GM18502 (cell line): ENCODE results near the gene HEATR3.

ENCODE experiments used
- ATAC-seq: cut with Tn5 transposase; IDR thresholded peaks from one replicate; pipeline ENCODE4 v1.9.1; 2021; ENCODE audit warnings: mild to moderate bottlenecking; ENCODE audit not compliant: unreplicated experiment, poor library complexity

Gene HEATR3

GRCh38 chr16:50056226-50056625 lies 9.5 kb upstream of the HEATR3 start:
- ATAC-seq = no peak

DNA sequence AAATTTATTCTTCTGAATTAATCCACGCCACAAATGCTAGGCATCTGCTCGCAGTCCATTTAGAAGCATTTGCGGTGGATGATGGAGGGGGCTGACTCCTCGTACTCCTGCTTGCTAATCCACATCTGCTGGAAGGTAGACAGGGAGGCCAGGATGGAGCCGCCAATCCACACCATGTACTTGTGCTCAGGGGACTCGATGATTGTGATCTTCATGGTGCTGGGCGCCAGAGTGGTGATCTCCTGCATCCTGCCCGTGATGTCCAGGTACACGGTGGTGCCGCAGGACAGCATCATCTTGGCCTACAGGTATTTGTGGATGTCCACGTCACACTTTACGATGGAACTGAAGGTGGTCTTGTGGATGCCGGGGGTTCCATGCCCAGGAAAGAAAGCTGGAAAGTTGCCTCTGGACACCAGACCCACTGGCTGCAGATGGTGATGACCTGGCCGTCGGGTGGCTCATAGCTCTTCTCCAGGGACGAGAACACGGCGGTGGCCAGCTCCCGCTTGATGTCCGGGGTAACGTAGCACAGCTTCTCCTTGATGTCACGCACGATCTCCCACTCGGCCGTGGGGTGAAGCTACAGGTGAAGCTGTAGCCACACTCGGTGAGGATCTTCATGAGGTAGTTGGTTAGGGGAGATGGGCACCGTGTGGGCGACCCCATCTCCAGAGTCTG lies 7.5 kb upstream of the HEATR3 start:
- no peak for ATAC-seq

- ATAC-seq = no peak
These were observed 6.7 kb upstream of the HEATR3 start for GRCh38 chr16:50059111-50059510.

GRCh38 chr16:50059669-50060068 lies 6.1 kb upstream of the HEATR3 start:
- no peak for ATAC-seq

DNA sequence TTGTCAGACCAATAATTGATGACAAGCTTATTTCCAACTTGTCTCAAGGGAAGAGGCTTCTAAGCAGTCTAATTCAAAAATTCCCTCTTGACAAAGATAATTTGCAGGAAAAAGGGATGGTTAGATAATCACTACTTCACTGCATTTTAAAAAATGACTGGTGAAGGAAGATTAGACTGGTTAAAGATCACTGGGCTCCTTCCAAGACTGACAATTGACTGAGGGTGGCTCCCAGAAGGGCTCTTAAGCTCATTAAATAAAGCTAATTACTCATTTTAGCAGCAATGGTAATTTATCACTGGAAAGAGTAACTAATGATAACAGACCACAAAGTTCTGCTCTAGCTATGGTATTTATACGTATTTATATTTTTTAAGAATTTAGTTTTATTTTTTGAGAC lies 4.4 kb upstream of the HEATR3 start:
- no peak for ATAC-seq

DNA sequence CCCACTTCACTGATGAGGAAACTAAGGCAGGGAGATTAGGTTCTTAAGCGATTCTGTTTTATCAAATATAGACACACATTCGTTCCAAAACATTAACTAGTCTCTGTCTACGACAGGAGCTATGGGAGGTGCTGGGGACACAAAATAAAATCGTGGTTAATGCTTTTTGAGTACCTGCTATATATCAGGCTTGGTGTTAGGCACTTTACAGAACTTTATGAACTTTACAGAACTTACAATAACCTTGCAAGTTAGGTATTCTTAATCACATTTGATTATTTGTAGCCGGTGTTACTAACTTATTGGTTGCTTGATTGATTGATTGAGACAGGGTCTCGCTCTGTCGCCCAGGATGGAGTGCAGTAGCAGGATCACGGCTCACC lies 538 bp upstream of the HEATR3 start:
- ATAC-seq = no peak

- no peak for ATAC-seq
These were observed 916 bp downstream of the HEATR3 start for GRCh38 chr16:50066482-50067289.

DNA sequence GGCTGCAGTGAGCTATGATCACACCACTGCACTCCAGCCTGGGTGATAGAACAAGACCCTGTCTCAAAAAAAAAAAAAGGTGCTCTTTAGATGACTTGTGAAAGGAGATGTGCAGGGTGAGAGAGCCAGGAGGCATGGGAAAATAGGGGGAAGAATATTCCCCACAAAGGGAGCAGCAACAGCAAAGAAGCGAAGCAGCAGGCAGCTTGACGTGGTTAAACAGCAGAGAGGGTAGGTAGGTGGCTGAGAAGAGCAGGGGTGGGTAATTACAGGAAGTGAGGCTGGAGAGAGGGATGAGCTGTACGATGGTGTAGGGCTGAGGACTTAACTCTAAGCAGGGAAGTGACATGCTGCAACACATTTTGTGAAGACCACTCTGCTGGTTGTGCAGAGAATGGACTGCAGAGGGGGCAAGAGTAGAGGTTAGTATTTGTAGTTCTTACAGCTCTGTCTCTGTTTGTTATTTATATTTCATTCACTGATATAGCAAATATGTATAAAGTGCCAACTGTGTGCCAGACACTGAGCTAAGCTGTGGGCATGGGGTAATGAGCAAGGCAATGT lies 1.6 kb downstream of the HEATR3 start:
- ATAC-seq = peak; percentile 45

- no peak for ATAC-seq
These were observed 2.8 kb downstream of the HEATR3 start for GRCh38 chr16:50068550-50068949.

GRCh38 chr16:50069060-50069459 lies 3.3 kb downstream of the HEATR3 start:
- ATAC-seq = no peak

- ATAC-seq = no peak
These were observed 5.4 kb downstream of the HEATR3 start for GRCh38 chr16:50071075-50071671.

DNA sequence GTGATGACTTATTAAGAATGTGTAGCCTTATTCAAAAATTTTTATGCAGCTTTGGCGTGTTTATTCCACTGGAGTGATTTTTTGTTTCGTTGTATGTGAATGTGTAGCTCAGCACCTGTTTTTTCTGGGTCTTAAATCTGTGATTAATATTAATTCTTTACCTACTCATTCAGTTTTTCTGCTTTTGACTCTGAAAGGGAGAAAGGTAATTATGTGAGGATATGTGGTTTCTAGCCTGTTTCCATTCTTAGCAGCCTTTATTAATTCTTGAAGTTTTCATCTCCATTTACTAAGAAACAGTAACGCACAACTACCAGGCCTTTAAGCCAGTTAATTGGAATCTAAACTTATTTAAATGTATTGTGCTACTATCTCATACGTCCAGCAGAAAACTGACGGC lies 7.0 kb downstream of the HEATR3 start:
- ATAC-seq = no peak

DNA sequence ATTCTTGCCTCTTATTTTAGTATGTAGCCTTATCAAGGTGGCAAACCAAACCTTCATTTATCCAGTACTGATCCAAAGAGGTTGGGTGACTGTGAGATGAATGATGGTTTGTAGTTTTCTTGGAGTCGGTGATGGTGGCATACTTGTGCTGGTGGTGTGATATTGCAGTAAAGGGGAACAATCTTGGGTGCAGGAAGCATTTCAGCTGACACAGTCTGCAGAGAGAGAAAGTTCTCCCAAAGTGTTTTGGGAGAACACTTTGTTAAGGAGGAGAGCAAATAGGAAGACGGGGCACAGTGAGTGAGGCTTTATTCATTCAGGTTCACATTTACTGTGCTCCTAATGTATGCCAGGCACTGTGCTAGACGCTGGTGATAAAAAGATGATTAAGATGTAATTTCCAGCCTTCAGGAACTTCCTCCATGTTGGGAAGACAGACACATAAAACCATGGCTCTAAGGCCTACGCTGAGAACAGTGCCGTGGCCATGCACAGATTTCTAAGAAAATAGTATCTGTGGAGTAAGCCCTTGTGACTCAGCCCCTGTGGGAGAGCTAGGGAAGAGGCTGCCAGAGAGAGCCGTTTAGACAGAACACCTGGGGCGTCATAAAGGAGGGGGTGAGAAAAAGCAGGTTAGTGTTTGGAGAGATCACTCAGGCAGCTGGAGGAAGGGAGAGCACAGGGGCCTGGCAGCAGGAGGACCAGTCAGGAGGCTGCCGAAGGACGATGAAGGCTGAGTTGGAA lies 13.8 kb downstream of the HEATR3 start:
- ATAC-seq = no peak

GRCh38 chr16:50081428-50082018 lies 15.8 kb downstream of the HEATR3 start:
- no peak for ATAC-seq

DNA sequence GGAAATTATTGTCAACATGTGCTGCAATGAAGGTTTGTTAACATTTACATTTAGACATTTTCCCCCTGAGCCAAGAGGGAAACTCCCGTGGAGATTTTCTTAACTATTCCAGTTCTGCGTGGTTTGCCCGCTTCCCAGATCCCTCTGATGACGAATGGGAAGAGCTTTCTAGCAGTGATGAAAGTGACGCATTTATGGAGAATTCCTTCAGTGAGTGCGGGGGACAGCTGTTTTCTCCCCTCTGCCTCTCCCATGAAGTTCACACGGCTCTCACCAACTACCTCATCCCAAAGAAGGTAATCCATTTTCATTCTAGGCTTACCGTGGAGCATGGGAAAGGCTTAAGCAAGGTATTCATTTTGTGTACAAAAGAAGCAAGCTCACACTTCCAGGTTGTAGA lies 18.2 kb downstream of the HEATR3 start:
- no peak for ATAC-seq

GRCh38 chr16:50086176-50086575 lies 20.4 kb downstream of the HEATR3 start:
- no peak for ATAC-seq

DNA sequence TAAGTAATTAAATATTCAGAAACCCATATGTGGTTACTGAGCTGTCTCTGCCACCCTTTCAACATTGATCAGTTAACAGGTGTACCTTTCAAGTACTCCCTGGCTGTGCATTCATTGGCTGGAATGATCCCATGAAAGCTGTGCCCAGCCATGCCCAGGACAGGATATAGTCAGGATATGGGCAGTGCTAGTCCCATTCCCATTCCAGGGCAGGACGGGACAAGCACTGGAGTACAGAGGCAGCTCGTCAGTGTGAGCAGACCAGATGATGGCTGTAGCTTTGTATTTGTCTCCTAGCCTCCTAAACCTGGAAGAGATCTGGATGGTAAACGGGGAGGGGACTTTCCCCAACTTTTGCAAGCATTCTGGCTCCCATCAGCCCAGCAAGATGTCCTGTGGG lies 22.5 kb downstream of the HEATR3 start:
- no peak for ATAC-seq

- ATAC-seq = no peak
These were observed 27.1 kb downstream of the HEATR3 start for GRCh38 chr16:50092891-50093290.

DNA sequence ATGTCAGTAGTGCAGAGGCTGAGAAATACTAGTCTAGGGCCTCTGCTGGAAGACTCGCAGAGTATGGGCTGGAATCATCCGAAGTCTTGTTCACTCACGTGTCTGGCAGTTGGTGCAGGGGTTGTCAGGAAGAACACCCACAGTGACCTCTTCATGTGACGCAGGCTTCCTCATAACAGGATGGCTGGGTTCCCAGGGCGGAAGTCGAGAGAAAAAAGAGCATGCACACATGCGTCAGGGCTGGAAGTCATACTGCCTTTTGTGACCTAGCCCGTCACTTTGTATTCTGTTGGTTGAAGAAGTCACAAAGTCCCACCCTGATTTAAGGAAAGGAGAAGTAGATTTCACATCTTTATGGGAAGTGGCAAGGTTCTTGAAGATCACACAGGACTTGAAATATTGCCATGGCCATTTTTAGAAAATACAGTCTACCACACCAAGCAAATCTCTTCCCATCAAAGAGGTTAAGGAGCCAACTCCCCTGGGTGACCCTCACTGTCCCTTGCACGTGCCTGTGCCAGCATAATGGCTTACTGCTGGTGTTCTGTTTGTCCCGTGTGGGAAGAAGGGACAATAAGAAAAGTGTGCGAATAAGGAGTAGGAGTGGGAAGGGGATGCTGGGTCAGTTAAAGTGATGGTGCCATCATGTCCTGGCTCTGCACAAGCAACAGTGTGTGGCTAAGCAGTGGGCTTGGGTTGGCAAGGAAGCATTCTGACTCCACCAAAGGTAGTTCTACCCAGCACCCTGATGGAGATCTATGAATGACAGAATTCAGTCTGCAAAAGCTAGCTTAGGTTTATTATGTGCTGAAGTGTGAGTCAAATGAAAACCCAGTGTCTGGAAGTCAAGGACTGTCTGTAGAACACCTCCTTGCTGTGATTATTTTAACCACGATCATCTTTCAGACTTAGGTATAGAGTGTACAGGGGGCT lies 28.1 kb downstream of the HEATR3 start:
- ATAC-seq = no peak
